Measurements from ENCODE around the gene SDC1.

DNA sequence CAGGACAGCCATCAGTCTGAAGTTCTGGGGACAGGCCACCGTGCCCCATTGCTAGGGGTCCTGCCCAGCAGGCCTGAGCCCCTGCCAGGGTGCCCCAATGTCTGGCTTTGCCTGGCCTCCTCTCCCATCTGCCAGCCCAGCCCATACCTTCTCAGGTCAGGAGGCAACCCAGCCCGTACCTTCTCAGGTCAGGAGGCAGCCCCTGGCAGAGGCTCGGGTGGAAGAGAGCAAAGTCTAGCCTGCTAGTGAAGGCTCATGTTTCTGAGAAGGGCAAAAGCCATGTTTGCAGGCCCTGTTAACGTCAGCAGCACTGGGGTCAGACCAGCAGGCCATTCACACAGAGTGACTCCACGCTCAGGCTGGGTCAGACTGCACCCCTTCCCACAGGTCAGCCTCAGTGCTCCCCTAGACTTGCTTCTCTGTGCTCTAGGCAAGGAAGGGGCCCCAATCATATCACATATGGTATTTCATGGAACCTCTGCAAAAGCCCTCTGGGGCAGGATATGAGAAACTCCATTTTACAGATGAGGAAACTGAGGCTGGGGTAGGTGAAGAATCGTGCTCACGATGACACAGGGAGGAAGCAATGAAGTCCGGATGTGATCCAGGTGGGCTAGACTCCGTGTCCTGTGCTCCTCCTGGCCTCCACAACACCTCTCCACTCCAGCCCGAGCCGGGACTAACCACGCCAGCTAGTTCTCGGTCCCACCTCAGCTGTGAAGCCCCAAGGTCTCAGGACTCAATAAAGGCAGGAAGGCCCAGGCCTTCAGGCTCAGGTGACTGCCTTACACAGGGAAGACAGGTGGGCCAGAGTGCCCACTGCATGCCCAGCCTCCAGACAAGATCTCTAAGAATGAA is 9.5 kb downstream of the SDC1 start:
- TF ChIP-seq EP300 (IDR thresholded peaks at IDR 0.05; ENCODE audit: borderline replicate concordance) (no peak), RAD21 (IDR thresholded peaks at IDR 0.05; ENCODE audit: low read depth) (no peak)
- TF ChIP-seq, protein P1, sequence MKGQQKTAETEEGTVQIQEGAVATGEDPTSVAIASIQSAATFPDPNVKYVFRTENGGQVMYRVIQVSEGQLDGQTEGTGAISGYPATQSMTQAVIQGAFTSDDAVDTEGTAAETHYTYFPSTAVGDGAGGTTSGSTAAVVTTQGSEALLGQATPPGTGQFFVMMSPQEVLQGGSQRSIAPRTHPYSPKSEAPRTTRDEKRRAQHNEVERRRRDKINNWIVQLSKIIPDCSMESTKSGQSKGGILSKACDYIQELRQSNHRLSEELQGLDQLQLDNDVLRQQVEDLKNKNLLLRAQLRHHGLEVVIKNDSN (IDR thresholded peaks at IDR 0.05) = no peak
- TF ChIP-seq, protein P2, sequence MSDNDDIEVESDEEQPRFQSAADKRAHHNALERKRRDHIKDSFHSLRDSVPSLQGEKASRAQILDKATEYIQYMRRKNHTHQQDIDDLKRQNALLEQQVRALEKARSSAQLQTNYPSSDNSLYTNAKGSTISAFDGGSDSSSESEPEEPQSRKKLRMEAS (IDR thresholded peaks at IDR 0.05) = no peak
